ENCODE measurements around the gene IMMP2L.

DNA sequence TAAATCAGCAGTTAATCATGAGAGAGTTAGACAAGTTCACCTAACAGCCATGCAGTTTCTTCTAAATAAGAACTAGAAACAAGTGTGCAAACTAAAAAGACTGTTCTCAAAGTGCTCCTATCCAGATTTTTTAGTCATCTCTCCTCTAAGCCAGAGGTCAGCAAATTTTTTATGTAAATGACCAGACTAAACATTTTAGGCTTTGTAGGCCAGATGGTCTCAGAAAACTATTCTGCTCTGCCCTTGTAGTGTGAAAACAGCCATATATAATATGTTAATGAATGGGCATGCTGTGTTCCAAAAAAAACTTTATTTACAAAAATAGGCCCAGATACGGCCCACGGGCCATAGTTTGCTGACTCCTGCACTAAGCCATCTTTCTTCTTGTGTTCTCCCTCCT, 734.4 kb downstream of the IMMP2L start:
- TF ChIP-seq POLR2AphosphoS5 (IDR thresholded peaks at IDR 0.05): no peak
- TF ChIP-seq, protein P1, sequence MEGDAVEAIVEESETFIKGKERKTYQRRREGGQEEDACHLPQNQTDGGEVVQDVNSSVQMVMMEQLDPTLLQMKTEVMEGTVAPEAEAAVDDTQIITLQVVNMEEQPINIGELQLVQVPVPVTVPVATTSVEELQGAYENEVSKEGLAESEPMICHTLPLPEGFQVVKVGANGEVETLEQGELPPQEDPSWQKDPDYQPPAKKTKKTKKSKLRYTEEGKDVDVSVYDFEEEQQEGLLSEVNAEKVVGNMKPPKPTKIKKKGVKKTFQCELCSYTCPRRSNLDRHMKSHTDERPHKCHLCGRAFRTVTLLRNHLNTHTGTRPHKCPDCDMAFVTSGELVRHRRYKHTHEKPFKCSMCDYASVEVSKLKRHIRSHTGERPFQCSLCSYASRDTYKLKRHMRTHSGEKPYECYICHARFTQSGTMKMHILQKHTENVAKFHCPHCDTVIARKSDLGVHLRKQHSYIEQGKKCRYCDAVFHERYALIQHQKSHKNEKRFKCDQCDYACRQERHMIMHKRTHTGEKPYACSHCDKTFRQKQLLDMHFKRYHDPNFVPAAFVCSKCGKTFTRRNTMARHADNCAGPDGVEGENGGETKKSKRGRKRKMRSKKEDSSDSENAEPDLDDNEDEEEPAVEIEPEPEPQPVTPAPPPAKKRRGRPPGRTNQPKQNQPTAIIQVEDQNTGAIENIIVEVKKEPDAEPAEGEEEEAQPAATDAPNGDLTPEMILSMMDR (IDR thresholded peaks at IDR 0.05): no peak

Data from esophagus muscularis mucosa (tissue), 3 donors.